GM19238 (cell line): ENCODE measurements around the gene RANBP2.

Experiments used
- DNase-seq: peaks from one replicate; pipeline ENCODE4 v3.0.0; 2011; ENCODE audit warnings: low spot score; ENCODE audit not compliant: insufficient read length

The RANBP2 gene

GRCh38 chr2:108835040-108835439 is 115.8 kb downstream of the RANBP2 start:
- DNase-seq: no peak
